Upper lobe of left lung (tissue), 4 donors: Measurements from ENCODE around the gene FZD7.

Source experiments
- EP300 ChIP-seq, 4 donors: sonication (generic); formaldehyde crosslinking; IDR thresholded peaks; one replicate each; pipeline ENCODE4 v1.5.1; 2017; ENCODE audit warnings: antibody characterized with exemption in 4 of 4, control low read depth in 2 of 4
- POLR2A ChIP-seq, 4 donors: fragments of 450-650 bp; IDR thresholded peaks; one replicate each; pipeline ENCODE4 v1.5.1; 2016 to 2017; ENCODE audit warnings: antibody characterized with exemption in 4 of 4, mild to moderate bottlenecking in 2 of 4
- TF ChIP-seq, protein P1 (sequence below), 6 experiments: fragments of 450-650 bp in 4 of 6; fragments of 200-600 bp in 2 of 6; sonication (generic) in 2 of 6; IDR thresholded peaks; one replicate each; pipeline ENCODE4 v1.5.1; 2016 to 2019; ENCODE audit warnings: antibody characterized with exemption in 6 of 6

DNA sequence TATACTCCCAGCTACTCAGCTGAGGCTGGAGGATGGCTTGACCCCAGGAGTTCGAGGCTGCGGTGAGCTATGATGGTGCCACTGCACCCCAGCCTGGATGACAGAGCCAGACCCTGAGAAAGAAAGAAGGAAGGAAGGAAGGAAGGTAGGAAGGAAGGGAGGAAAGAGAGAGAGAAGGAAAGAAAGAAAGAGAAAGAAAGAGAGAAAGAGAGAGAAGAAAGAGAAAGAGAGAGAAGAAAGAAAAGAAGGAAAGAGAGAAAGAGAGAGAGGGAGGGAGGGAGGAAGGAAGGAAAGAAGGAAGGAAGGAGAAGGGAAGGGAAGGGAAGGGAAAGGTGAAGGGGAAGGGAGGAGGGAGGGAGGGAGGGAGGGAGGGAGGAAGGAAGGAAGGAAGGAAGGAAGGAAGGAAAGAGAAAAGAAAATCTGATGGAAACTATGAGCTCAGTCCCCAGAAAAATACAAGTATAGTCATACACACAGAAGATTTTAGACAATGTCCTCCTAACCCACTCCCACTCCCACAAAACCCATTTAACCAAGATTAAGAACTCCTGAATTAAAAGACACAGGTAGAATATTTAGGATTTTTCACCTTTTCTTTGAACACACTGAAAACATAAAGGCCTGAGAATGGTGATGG, 15.6 kb downstream of the FZD7 start:
- TF ChIP-seq, protein P1, sequence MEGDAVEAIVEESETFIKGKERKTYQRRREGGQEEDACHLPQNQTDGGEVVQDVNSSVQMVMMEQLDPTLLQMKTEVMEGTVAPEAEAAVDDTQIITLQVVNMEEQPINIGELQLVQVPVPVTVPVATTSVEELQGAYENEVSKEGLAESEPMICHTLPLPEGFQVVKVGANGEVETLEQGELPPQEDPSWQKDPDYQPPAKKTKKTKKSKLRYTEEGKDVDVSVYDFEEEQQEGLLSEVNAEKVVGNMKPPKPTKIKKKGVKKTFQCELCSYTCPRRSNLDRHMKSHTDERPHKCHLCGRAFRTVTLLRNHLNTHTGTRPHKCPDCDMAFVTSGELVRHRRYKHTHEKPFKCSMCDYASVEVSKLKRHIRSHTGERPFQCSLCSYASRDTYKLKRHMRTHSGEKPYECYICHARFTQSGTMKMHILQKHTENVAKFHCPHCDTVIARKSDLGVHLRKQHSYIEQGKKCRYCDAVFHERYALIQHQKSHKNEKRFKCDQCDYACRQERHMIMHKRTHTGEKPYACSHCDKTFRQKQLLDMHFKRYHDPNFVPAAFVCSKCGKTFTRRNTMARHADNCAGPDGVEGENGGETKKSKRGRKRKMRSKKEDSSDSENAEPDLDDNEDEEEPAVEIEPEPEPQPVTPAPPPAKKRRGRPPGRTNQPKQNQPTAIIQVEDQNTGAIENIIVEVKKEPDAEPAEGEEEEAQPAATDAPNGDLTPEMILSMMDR (IDR thresholded peaks at IDR 0.05): no peak
- TF ChIP-seq EP300 (IDR thresholded peaks at IDR 0.05) (no peak), POLR2A (IDR thresholded peaks at IDR 0.05) (no peak)
